GM21360 (cell line): ENCODE data around the gene OR1I1.
"Not testable (repeated sequence)": the region's sequence is repeated elsewhere in the genome, so short reads cannot be mapped to it uniquely, and the experiment has no call there.

ENCODE experiments used
- ATAC-seq: cut with Tn5 transposase; IDR thresholded peaks from one replicate; pipeline ENCODE4 v1.9.1; 2021; ENCODE audit warnings: mild to moderate bottlenecking, moderate library complexity; ENCODE audit not compliant: unreplicated experiment

Gene OR1I1

DNA sequence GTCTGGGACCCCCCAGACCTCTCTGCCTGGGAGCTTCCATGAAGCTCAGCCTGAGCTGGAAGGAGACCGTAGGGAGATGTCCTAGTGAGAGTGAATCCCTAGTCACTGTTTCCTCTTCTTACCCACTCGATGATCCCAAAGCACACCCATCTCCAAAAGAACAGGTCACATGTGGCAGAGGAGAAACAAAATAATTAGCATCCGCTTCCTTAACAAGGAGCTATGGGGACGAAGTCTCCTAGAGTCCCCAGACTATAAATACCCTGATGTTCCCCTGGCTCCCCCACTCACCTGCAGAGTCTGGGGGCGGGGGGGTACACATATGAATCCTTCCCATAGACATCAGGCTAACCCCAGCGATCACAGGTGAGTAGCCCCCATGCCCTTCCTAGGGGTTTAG, at the start of gene OR1I1:
OR1I1 (plus strand) TSS at position 301 of the 400 bp plus-strand sequence. CDS start 4,855 bp downstream, outside the sequence.
- no peak for ATAC-seq

- ATAC-seq = no peak
Measured at GRCh38 chr19:15035795-15036311, 46.2 kb upstream of the OR1I1 start.

GRCh38 chr19:15037586-15037985, 44.4 kb upstream of the OR1I1 start:
- no peak for ATAC-seq

DNA sequence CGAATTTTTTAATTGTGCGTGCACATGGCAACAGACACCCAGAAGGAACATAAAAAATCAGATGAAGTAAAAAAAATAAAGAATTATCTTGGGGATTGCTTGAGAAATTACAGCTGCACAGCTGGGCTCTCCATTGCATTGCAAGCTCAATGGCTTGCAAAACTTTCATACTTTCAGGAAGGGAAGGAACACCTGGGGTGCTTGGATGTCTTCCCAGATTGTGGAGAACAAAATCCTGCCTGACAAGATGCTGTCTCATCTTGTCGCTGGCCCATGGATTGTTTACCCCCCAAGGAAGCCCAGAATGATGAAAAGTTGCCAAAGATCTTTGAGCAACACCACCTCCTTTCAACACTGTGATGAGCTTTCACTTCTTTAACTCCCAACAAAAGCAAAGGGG, 43.7 kb upstream of the OR1I1 start:
- ATAC-seq = no peak

- ATAC-seq = no peak
Measured at GRCh38 chr19:15042003-15042402, 40.0 kb upstream of the OR1I1 start.

- no peak for ATAC-seq
Measured at GRCh38 chr19:15042826-15043225, 39.2 kb upstream of the OR1I1 start.

DNA sequence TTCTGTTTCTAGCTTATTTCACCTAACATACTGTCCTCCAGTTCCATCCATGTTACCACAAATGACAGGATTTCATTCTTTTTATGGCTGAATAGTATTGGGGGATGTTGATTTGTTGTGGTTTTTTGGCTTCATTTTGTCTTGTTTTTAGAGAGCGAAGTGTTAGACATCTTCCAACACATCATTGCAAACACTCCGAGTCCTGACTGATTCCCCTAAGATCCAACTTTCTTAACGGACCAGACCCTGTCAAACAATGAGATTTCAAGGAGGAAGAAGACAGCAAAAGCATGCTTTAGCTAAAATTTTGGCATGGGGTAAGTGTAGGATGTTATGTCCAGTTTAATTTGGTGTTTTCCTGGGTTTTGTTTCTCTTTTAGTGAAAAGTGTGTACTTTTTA, 36.5 kb upstream of the OR1I1 start:
- no peak for ATAC-seq

- no peak for ATAC-seq
Measured at GRCh38 chr19:15047680-15048079, 34.3 kb upstream of the OR1I1 start.

DNA sequence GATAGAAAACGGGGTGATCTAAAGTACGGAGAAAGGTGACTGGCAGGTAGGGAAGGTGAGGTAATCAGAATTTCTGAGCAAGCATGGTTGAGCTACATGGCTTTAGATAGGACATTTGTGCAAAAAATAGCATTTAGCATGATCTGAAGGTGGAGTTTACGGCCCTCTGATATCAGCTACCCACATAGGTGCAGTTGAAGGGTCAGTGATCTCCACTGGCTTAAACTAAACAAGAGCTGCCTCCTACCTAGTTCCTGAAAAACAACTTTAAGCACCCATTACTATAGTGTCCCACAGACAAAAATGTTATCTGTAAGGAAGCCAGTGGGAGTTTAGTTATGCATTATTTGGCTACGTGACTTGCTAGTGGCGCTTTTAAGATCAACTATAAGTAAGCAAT, 33.9 kb upstream of the OR1I1 start:
- no peak for ATAC-seq

- ATAC-seq = no peak
Measured at GRCh38 chr19:15048885-15049541, 33.0 kb upstream of the OR1I1 start, which contains the start of gene CASP14. CASP14 (plus strand) TSS chr19:15049480; CDS start chr19:15052252, 2,772 bp downstream.

GRCh38 chr19:15050639-15051038, 31.4 kb upstream of the OR1I1 start:
- no peak for ATAC-seq

GRCh38 chr19:15062036-15062435, 20.0 kb upstream of the OR1I1 start:
- no peak for ATAC-seq

GRCh38 chr19:15070386-15070785, 11.6 kb upstream of the OR1I1 start:
- ATAC-seq = not testable (repeated sequence)

DNA sequence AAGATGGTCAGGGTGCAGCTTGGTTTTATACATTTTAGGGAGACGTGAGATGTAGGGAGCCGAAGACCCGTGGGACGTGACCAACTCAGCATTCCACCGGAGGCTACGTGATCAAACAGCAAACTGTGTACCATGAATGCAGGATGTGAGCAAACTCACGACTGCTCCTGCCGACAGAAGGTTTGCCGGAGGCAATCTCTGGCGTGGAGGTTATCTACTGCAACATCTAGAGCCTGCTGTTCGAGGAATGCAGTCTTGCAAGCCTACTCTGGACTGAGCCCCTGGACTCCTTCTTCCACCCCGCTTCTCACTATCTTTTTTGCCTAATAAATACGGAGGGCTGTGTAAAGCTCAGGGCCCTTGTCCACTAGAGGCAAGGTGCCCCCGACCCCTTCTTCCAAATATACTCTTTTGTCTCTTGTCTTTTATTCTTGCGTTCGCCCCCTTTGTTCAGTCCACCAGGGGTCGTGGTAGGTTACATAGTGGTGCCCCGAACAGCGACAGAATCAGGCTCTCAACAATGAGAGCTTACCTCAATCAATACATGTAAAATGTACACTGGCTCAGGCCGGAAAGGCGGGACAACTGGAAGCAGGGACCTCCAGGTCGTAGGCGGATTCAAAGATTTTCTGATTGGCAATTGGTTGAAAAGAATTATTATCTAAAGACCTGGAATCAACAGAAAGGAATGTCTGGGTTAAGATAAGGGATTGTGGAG, 8.9 kb upstream of the OR1I1 start:
- ATAC-seq = no peak

DNA sequence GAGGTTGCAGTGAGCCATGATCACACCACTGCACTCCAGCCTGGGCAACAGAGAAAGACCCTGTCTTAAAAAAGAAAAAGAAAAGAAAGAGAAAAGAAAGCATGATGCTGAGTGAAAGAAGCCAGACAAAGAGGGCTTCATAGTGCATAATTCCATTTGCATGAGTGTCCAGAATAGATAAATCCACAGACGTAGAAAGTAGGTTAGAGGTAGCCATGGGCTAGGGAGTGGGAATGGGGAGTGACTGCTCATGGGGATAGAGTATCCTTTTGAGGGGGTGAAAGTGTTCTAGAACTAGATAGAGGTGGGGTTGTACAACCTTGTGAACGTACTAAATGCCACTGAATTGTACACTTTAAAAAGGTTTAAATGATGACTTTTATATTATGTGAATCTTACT, 7.6 kb upstream of the OR1I1 start:
- ATAC-seq = no peak

DNA sequence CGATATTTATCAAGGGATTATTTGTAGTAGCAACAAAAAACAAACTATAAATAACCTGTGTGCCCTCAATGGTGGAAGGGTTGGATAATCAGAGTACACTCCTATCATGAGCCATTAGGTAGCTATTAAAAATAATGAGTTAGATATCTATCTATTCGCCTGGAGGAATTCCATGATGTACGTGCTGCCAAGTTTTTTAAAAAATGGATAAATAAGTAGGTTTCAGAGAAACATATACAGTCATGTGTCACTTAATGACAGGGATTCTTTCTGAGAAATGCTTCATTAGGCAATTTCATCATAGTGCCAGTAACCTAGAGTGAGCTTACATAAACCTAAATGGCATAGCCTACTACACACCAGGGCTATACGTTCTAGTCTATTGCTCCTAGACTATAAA, 6.2 kb upstream of the OR1I1 start:
- ATAC-seq = no peak

- ATAC-seq = not testable (repeated sequence)
Measured at GRCh38 chr19:15080002-15080401, 2.0 kb upstream of the OR1I1 start.

DNA sequence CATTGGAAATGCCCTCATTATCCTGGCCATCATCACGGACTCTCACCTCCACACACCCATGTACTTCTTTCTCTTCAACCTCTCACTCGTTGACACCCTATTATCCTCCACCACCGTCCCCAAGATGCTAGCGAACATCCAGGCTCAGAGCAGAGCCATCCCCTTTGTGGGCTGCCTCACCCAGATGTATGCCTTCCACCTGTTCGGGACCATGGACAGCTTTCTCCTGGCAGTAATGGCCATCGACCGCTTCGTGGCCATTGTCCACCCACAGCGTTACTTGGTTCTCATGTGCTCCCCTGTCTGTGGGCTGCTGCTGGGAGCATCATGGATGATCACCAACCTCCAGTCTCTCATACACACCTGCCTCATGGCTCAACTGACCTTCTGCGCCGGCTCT, 5.2 kb downstream of the OR1I1 start:
- no peak for ATAC-seq

GRCh38 chr19:15091918-15092753, 10.1 kb downstream of the OR1I1 start:
- no peak for ATAC-seq

- no peak for ATAC-seq
Measured at GRCh38 chr19:15093001-15093400, 11.0 kb downstream of the OR1I1 start.

GRCh38 chr19:15096223-15096622, 14.2 kb downstream of the OR1I1 start:
- no peak for ATAC-seq
